T-helper 1 cell treated with Interleukin-12 subunit alpha and Interleukin-12 subunit beta and Interleukin-4 antibody, amounts not matched to agents 30 μg/mL and 1 μg/mL, for 36 hours (primary cell): ENCODE measurements around the gene OTC.

Experiments used
- H3K27ac Mint-ChIP-seq: one replicate; pipeline ENCODE4 v1.8.0; 2021; ENCODE audit warnings: mild to moderate bottlenecking, mixed read lengths
- H3K27me3 Mint-ChIP-seq: one replicate; pipeline ENCODE4 v1.8.0; 2021; ENCODE audit warnings: low read depth, mixed read lengths
- H3K36me3 Mint-ChIP-seq: one replicate; pipeline ENCODE4 v1.8.0; 2021; ENCODE audit warnings: low read depth, mixed read lengths
- H3K4me1 Mint-ChIP-seq: one replicate; pipeline ENCODE4 v1.8.0; 2021; ENCODE audit warnings: low read depth, mixed read lengths
- H3K4me3 Mint-ChIP-seq: one replicate; pipeline ENCODE4 v1.8.0; 2021; ENCODE audit warnings: mild to moderate bottlenecking, moderate library complexity, mixed read lengths
- H3K9me3 Mint-ChIP-seq: one replicate; pipeline ENCODE4 v1.8.0; 2021; ENCODE audit warnings: mixed read lengths

OTC gene

GRCh38 chrX:38465686-38466085 is 113.3 kb downstream of the OTC start:
- Mint-ChIP-seq H3K4me3 (no peak overlapping the region), H3K9me3 (no peaks in the 10 kb centered on the region), H3K27ac (no peak overlapping the region), H3K4me1 (no peaks in the 10 kb centered on the region), H3K27me3 (no peaks in the 10 kb centered on the region), H3K36me3 (no peaks in the 10 kb centered on the region)

- Mint-ChIP-seq H3K27ac (no peak overlapping the region), H3K4me1 (no peaks in the 10 kb centered on the region), H3K4me3 (no peak overlapping the region), H3K9me3 (no peaks in the 10 kb centered on the region), H3K36me3 (no peaks in the 10 kb centered on the region), H3K27me3 (no peaks in the 10 kb centered on the region)
Measured at GRCh38 chrX:38468563-38469157, 116.3 kb downstream of the OTC start.
